Neutrophil (primary cell): ENCODE data around the gene EML6.

Experiments
- H3K27ac ChIP-seq: fragments of 200-600 bp; sonication (generic); 2 replicates; pipeline ENCODE4 v1.5.1; 2016; ENCODE audit warnings: mild to moderate bottlenecking, moderate library complexity
- H3K27me3 ChIP-seq: fragments of 200-600 bp; sonication (generic); 2 replicates; pipeline ENCODE4 v1.6.0; 2016; ENCODE audit warnings: mild to moderate bottlenecking
- H3K36me3 ChIP-seq: fragments of 200-600 bp; sonication (generic); 2 replicates; pipeline ENCODE4 v1.5.1; 2017
- H3K4me1 ChIP-seq, 2 experiments: fragments of 200-600 bp in 1 of 2; sonication (generic) in 1 of 2; 1 replicate in 1 of 2; 2 replicates in 1 of 2; pipeline versions ENCODE4 v1.5.1 to v1.6.1; 2013 to 2016; ENCODE audit warnings: low read depth in 1 of 2, low read length in 1 of 2, mild to moderate bottlenecking in 1 of 2, moderate library complexity in 1 of 2; ENCODE audit not compliant: control insufficient read depth in 1 of 2, insufficient read depth in 1 of 2
- H3K4me3 ChIP-seq, 2 experiments: fragments of 200-600 bp in 1 of 2; sonication (generic) in 1 of 2; 1 replicate in 1 of 2; 2 replicates in 1 of 2; pipeline ENCODE4 v1.5.1; 2013 to 2016; ENCODE audit warnings: low read depth in 1 of 2, low read length in 1 of 2, mild to moderate bottlenecking in 1 of 2, moderate library complexity in 1 of 2
- H3K9me3 ChIP-seq: fragments of 200-600 bp; sonication (generic); 2 replicates; pipeline ENCODE4 v1.5.1; 2016
- TF ChIP-seq, protein P1 (sequence below): fragments of 200-600 bp; sonication (generic); IDR thresholded peaks from 2 replicates; pipeline ENCODE4 v1.5.1; 2016; ENCODE audit warnings: antibody characterized with exemption

EML6 gene

DNA sequence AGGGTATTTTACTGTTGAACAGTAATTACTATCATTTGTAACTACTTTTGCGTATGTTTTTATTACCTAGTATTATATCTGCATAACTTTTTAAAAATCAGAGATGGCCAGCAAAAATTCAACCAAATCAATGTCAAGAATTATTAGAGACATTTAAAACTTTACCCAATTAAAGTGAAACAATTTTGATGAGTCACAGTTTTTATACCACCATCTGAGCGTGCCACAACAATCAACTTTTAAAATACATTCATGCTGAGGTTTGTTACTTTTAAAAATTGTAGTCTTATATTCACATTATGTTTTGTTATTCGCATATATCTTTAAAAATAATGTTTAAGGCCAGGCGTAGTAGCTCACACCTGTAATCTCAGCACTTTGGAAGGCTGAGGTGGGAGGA, 211.9 kb downstream of the EML6 start:
- Histone ChIP-seq H3K27ac (no peak overlapping the region), H3K27me3 (no peaks in the 10 kb centered on the region), H3K4me1 (no peaks in the 10 kb centered on the region), H3K36me3 (no peaks in the 10 kb centered on the region), H3K9me3 (no peaks in the 10 kb centered on the region), H3K4me3 (no peak overlapping the region)
- TF ChIP-seq, protein P1, sequence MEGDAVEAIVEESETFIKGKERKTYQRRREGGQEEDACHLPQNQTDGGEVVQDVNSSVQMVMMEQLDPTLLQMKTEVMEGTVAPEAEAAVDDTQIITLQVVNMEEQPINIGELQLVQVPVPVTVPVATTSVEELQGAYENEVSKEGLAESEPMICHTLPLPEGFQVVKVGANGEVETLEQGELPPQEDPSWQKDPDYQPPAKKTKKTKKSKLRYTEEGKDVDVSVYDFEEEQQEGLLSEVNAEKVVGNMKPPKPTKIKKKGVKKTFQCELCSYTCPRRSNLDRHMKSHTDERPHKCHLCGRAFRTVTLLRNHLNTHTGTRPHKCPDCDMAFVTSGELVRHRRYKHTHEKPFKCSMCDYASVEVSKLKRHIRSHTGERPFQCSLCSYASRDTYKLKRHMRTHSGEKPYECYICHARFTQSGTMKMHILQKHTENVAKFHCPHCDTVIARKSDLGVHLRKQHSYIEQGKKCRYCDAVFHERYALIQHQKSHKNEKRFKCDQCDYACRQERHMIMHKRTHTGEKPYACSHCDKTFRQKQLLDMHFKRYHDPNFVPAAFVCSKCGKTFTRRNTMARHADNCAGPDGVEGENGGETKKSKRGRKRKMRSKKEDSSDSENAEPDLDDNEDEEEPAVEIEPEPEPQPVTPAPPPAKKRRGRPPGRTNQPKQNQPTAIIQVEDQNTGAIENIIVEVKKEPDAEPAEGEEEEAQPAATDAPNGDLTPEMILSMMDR: no peak

DNA sequence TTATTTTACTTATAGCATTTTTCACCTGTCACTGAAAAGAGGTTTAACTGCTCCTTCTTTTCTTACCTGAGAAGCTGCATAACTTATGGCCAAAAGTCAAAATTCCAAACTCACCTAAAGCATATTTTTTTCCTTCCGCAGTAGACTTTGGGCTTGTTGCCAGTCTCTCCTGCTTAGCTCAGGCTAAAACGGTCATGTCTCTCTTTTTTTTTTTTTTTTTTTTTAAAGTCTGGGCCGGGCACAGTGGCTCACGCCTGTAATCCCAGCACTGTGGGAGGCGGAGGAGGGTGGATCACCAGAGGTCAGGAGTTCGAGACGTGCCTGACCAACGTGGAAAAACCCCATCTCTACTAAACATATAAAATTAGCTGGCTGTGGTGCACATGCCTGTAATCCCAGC, 213.3 kb downstream of the EML6 start:
- H3K9me3 ChIP-seq: no peaks in the 10 kb centered on the region

DNA sequence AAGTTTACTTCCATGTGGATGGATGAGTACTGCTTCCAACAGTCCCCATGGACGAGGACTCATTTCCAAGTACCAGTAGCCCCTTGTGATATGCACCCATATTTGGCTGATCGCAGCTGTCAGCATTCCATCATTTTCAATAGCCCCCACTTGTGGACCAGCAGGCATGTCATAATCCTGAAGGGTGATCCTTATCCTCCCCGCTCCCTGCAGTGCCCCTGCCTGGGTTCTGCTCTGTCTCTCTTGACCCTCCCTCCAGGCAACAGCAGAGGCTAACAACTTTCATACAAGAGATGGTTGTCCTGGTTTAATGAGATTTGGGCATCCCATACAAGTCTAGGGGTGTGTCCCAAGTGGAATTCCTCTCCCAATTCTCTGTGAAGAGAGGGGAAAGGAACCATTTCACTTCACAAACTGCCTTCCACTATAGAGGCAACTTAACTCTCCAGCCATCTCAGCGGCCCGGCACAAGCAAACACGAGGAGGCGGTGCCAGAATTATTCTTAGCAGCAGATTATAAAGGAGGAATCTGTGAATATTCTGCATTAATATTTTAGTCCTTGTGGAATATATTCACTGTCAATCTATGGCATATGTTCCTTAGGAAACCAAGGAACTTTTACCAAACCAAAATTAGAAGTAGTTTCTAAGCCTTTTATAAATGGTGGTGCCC, 216.1 kb downstream of the EML6 start:
- H3K27ac ChIP-seq: no peak overlapping the region
- no peak overlapping the region for H3K4me3 ChIP-seq
- no peaks in the 10 kb centered on the region for H3K9me3 ChIP-seq
- TF ChIP-seq, protein P1: no peak
- H3K36me3 ChIP-seq: no peaks in the 10 kb centered on the region
- H3K27me3 ChIP-seq: no peaks in the 10 kb centered on the region
- no peaks in the 10 kb centered on the region for H3K4me1 ChIP-seq

More for the DNA sequence above, 213.3 kb downstream of the EML6 start:
- Histone ChIP-seq H3K27me3 (no peaks in the 10 kb centered on the region), H3K4me1 (no peaks in the 10 kb centered on the region), H3K27ac (no peak overlapping the region), H3K4me3 (no peak overlapping the region), H3K36me3 (no peaks in the 10 kb centered on the region)
- TF ChIP-seq, protein P1: no peak

DNA sequence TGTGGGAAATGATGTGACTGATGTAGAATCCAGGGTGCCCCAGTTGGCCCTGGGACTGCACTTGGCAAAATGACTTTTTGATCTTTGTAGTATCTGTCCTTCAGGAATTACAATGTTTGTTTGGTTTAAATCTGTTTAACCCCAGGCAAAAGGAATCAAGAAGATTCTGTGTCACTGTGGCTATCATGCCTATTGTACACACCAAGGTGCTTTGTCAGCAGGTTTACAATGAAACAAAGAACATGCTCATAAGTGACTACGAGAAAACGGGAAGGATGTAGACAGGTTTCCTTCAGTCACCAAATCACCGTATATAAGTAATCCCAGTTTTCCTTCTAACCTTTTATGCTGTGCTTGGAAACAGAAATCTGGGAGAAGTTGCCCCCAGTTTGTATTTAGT, 217.3 kb downstream of the EML6 start:
- no peak overlapping the region for H3K4me3 ChIP-seq
- TF ChIP-seq, protein P1: no peak

DNA sequence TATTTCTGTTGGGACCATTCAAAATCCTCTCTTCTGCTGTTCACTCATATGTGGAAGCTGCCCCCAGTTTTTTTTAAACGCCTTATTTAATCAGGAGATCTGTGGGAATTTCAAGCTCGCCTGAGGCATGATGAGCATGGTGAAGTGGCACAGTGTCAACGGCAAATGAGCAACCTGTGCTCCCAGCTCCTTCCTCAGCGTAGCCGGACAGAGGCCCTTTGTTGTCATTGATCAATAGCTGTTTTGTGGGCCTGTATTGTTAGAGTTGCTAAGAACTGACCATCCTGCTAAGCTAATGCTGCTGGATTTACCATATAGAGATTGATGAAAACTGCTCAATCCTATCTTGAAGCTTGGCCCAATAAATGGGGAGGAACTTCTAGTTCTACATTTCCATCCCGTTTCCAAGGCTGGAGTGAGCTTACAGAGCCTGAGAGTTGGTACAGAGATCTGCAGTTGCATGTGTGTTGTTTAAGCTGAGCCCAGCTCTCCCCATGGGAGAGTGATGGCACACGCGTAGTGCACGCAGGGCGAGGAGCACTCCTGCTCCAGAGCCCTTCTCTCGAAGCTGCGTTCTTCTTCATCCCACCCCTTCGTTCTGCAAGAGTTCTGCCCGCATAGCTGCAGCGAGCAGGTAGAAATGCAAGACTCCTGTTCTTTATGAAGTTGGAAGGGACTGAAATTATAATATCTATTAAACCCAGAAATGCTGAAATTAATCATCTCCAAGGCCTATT, 218.0 kb downstream of the EML6 start:
- TF ChIP-seq, protein P1: no peak
- no peaks in the 10 kb centered on the region for H3K27me3 ChIP-seq
- no peaks in the 10 kb centered on the region for H3K9me3 ChIP-seq
- no peak overlapping the region for H3K4me3 ChIP-seq
- no peaks in the 10 kb centered on the region for H3K4me1 ChIP-seq
- no peak overlapping the region for H3K27ac ChIP-seq
- no peaks in the 10 kb centered on the region for H3K36me3 ChIP-seq

More for the DNA sequence above, 217.3 kb downstream of the EML6 start:
- H3K36me3 ChIP-seq: no peaks in the 10 kb centered on the region
- H3K27ac ChIP-seq: no peak overlapping the region
- no peaks in the 10 kb centered on the region for H3K27me3 ChIP-seq
- H3K9me3 ChIP-seq: no peaks in the 10 kb centered on the region
- H3K4me1 ChIP-seq: no peaks in the 10 kb centered on the region
